ENCODE results near the gene ACVR1B. TPM values are rescaled to one million over a fixed set of nuclear protein-coding genes. Genes with fewer than 3 reads are reported as not detected.

Gene ACVR1B
- total and polyA plus RNA-seq, 9 of the 15 experiments (the other 6 are each of a cell fraction or from before 2014, with no cell fraction given) = 0.97 to 15.1 (median 6.8) TPM

GRCh38 chr12:51984657-51985056, 33.2 kb downstream of the ACVR1B start:
- H3K36me3 ChIP-seq (ENCODE audit: control insufficient read depth, insufficient read depth, low read length) = peaks cover 63% of the 10 kb centered on the region
- POLR2A ChIA-PET = interaction anchor here (0.6 to 1.7 kb wide), 3 partner anchors 13 to 95 kb away, joined by 3 to 4 read pairs (median 3); no protein-coding TSS in a partner anchor
- H3K9me1 ChIP-seq (ENCODE audit: control insufficient read depth, insufficient read depth, low read length) = no peaks in the 10 kb centered on the region
- H3K4me3 ChIP-seq = no peak overlapping the region
- H3K9ac ChIP-seq (ENCODE audit: insufficient read depth in 1 of 2, low read depth in 2 of 2, low read length in 2 of 2) = no peak overlapping the region
- no peaks in the 10 kb centered on the region; the same call in 1 of the 2 replicates for H4K20me1 ChIP-seq (replicated peaks; ENCODE audit: control insufficient read depth, insufficient read depth, low read length)
- BruUV-seq (replicated peaks) = no TSS peak
- FAIRE-seq (no peak), DNase-seq (ENCODE audit: extremely low read depth in 1 of 4, low spot score in 3 of 4) (no peak), ATAC-seq (no peak)
- 91% methylated on average over 6 of the region's 6 CpGs for WGBS (ENCODE audit: insufficient coverage, low coverage, missing lambda C conversion rate)
- in situ Hi-C loops (cut with MboI) = no loop called here
- H3K4me1 ChIP-seq (replicated peaks in 1 of 2; ENCODE audit: control insufficient read depth in 2 of 2, insufficient read depth in 2 of 2, low read length in 2 of 2) = peaks cover 0 to 6% of the 10 kb centered on the region in 2 experiments; a peak in 2 of 5 replicates
- no peak overlapping the region for H2AFZ ChIP-seq (ENCODE audit: low read depth, low read length)
- CTCF ChIA-PET (ENCODE audit: low intra/inter-chr PET ratio) = no interaction called here
- H3K79me2 ChIP-seq (ENCODE audit: control insufficient read depth, insufficient read depth, low read length) = no peaks in the 10 kb centered on the region
- H3K4me2 ChIP-seq (ENCODE audit: insufficient read depth, low read length) = no peak overlapping the region
- no peaks in the 10 kb centered on the region for H3K9me3 ChIP-seq (replicated peaks; ENCODE audit: control insufficient read depth, insufficient read depth, low read depth, low read length)
- TF ChIP-seq RFX7 (CRISPR knock-in tag; IDR thresholded peaks at IDR 0.05) (no peak), SNIP1 (IDR thresholded peaks at IDR 0.05; ENCODE audit: low read depth) (no peak), RAD51 (IDR thresholded peaks at IDR 0.05; ENCODE audit: borderline replicate concordance, low read depth) (no peak), HSF4 (CRISPR knock-in tag; IDR thresholded peaks at IDR 0.05; ENCODE audit: borderline replicate concordance) (no peak), SRF (CRISPR knock-in tag; IDR thresholded peaks at IDR 0.05) (peak in 1 of 2 experiments; percentile 84; a peak in 2 of 4 replicates)
- H3K27ac ChIP-seq (ENCODE audit: extremely low read depth, low read depth, low read length) = no peak overlapping the region
- H3K27me3 ChIP-seq (ENCODE audit: control insufficient read depth in 2 of 2, insufficient read depth in 2 of 2, low read length in 2 of 2) = no peaks in the 10 kb centered on the region
- intact Hi-C loops (cut with micrococcal nuclease) = no loop called here

DNA sequence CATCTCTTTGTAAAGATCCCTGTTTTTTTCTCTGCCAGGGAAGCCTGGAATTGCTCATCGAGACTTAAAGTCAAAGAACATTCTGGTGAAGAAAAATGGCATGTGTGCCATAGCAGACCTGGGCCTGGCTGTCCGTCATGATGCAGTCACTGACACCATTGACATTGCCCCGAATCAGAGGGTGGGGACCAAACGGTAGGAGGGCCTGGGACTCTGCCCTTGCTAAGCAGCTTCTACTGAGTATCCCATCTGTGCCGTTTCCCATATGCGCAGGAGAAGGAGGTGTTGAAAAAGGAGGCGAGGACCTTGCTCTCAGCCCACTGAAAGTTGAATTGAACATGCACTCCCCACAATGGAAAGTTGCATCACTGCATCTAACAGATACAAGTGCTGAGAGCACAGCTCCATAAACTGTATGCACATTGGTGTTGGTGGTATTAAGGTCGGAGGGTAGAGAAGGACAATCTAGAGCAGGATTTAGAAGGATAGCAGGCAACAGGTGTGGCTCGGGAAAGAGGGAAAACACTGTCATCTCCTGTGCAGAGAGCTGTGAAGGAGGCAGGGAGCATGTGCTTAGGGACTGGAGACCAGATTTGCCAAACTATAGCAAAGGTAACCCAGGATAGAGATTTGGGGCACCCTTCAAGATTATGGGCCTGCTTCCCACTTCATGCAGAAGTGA, 33.8 kb downstream of the ACVR1B start:
- in situ Hi-C loops (cut with MboI) = no loop called here
- FAIRE-seq = no peak
- H3K27ac ChIP-seq (ENCODE audit: extremely low read depth, low read depth, low read length) = no peak overlapping the region
- no peak for TF ChIP-seq ARID2 (IDR thresholded peaks at IDR 0.05)

More for the DNA sequence above, 33.8 kb downstream of the ACVR1B start:
- H3K4me3 ChIP-seq = no peak overlapping the region
- ATAC-seq (no peak), DNase-seq (ENCODE audit: extremely low read depth in 1 of 4, low spot score in 3 of 4) (no peak)
- POLR2A ChIA-PET = interaction anchor here (0.7 to 1.7 kb wide), 2 partner anchors 15 to 750 kb away, joined by 4 read pairs; no protein-coding TSS in a partner anchor
- H3K79me2 ChIP-seq (ENCODE audit: control insufficient read depth, insufficient read depth, low read length) = no peaks in the 10 kb centered on the region
- H3K4me2 ChIP-seq (ENCODE audit: insufficient read depth, low read length) = no peak overlapping the region
- WGBS (ENCODE audit: insufficient coverage, low coverage, missing lambda C conversion rate) = 75% methylated on average over 9 of the region's 9 CpGs
- H3K27me3 ChIP-seq (ENCODE audit: control insufficient read depth in 2 of 2, insufficient read depth in 2 of 2, low read length in 2 of 2) = no peaks in the 10 kb centered on the region
- H3K36me3 ChIP-seq (ENCODE audit: control insufficient read depth, insufficient read depth, low read length) = peaks cover 60% of the 10 kb centered on the region
- intact Hi-C loops (cut with micrococcal nuclease) = no loop called here
- no peaks in the 10 kb centered on the region for H3K9me1 ChIP-seq (ENCODE audit: control insufficient read depth, insufficient read depth, low read length)
- H3K9ac ChIP-seq (ENCODE audit: insufficient read depth in 1 of 2, low read depth in 2 of 2, low read length in 2 of 2) = no peak overlapping the region
- CTCF ChIA-PET (ENCODE audit: low intra/inter-chr PET ratio) = no interaction called here
- no peak overlapping the region for H2AFZ ChIP-seq (ENCODE audit: low read depth, low read length)
- no peaks in the 10 kb centered on the region for H3K9me3 ChIP-seq (replicated peaks; ENCODE audit: control insufficient read depth, insufficient read depth, low read depth, low read length)
- H4K20me1 ChIP-seq (replicated peaks; ENCODE audit: control insufficient read depth, insufficient read depth, low read length) = no peaks in the 10 kb centered on the region; the same call in 1 of the 2 replicates
- BruUV-seq (replicated peaks) = no TSS peak
- peaks cover 0 to 6% of the 10 kb centered on the region in 2 experiments; a peak in 2 of 5 replicates for H3K4me1 ChIP-seq (replicated peaks in 1 of 2; ENCODE audit: control insufficient read depth in 2 of 2, insufficient read depth in 2 of 2, low read length in 2 of 2)
